Measurements from ENCODE around the gene MXD3. TPM values are rescaled to one million over a fixed set of nuclear protein-coding genes. Genes with fewer than 3 reads are reported as not detected.

MXD3 gene
- total and polyA plus RNA-seq, 2 of the 4 experiments (the other 2 are of a cell fraction), result 7.3 to 12.9 TPM

GRCh38 chr5:177334781-177335700, 23.3 kb upstream of the MXD3 start:
- dilution Hi-C loops (cut with HindIII; ENCODE audit: low sequenced_read_pairs, unreplicated experiment), result no loop called here

More at GRCh38 chr5:177334781-177335700, 23.3 kb upstream of the MXD3 start:
- Histone ChIP-seq H4K91ac (ENCODE audit: insufficient read depth, low read depth, low read length) (no peak overlapping the region), H2BK20ac (ENCODE audit: low read depth, low read length) (no peak overlapping the region), H4K5ac (ENCODE audit: low read depth, low read length) (no peak overlapping the region), H3K56ac (ENCODE audit: extremely low read depth, insufficient read depth, low read length) (no peak overlapping the region), H3K36me3 (ENCODE audit: control insufficient read depth, insufficient read depth, low read length) (peaks cover 85% of the 10 kb centered on the region), H3K18ac (ENCODE audit: low read depth, low read length) (no peak overlapping the region), H2AK5ac (ENCODE audit: low read depth, low read length) (no peak overlapping the region), H3K9ac (ENCODE audit: low read depth, low read length) (no peak overlapping the region), H2AFZ (replicated peaks; ENCODE audit: low read length, poor library complexity) (no peak overlapping the region), H4K20me1 (ENCODE audit: insufficient read depth, low read length) (peaks cover 13% of the 10 kb centered on the region), H3K4me2 (ENCODE audit: low read depth, low read length) (no peak overlapping the region), H2BK120ac (ENCODE audit: low read depth, low read length) (no peak overlapping the region), H4K8ac (ENCODE audit: low read depth in 2 of 2, low read length in 2 of 2) (no peak overlapping the region), H3K4ac (ENCODE audit: low read depth, low read length) (no peak overlapping the region), H3K9me3 (ENCODE audit: control insufficient read depth, insufficient read depth, low read length) (no peaks in the 10 kb centered on the region), H3K14ac (replicated peaks; ENCODE audit: low read depth, low read length) (no peak overlapping the region), H3K27me3 (ENCODE audit: control insufficient read depth, insufficient read depth, low read length) (no peaks in the 10 kb centered on the region), H2BK5ac (ENCODE audit: low read depth, low read length, poor library complexity, severe bottlenecking) (no peak overlapping the region), H3K79me1 (ENCODE audit: low read depth in 1 of 2, low read length in 2 of 2) (peaks cover 7 to 20% of the 10 kb centered on the region in 2 experiments), H3K27ac (ENCODE audit: insufficient read depth, low read length) (no peak overlapping the region), H3K4me1 (ENCODE audit: control insufficient read depth, insufficient read depth, low read length) (no peaks in the 10 kb centered on the region), H2BK15ac (ENCODE audit: low read depth, low read length) (no peak overlapping the region), H3K4me3 (ENCODE audit: insufficient read depth, low read depth, low read length) (no peak overlapping the region), H3K9me1 (ENCODE audit: insufficient read depth, low read length) (0 out of 2 replicates have a peak, but pooled peaks cover 4% of the 10 kb centered on the region), H3K23ac (ENCODE audit: low read depth, low read length) (no peak overlapping the region), H2AK9ac (replicated peaks; ENCODE audit: low read depth, low read length, poor library complexity) (no peak overlapping the region)
- DNase-seq, result no peak
- no peak for TF ChIP-seq USF2 (IDR thresholded peaks at IDR 0.05; ENCODE audit: low read depth, low read length)
- WGBS, 2 experiments (ENCODE audit: extremely low coverage in 2 of 2, insufficient read length in 1 of 2), result 78% methylated on average over 9 of the region's 21 CpGs; no CpG with 5 or more reads in 1 of the 2 experiments
- intact Hi-C loops (cut with micrococcal nuclease) (no loop called here), in situ Hi-C loops (cut with MboI; ENCODE audit: low sequenced_read_pairs) (no loop called here)
- no peak for ATAC-seq (ENCODE audit: low read depth)
- CTCF ChIA-PET, result interaction anchor here (0.8 kb wide), 1 partner anchor 25 kb away, joined by 3 read pairs; no protein-coding TSS in a partner anchor
- no TSS peak for BruUV-seq (replicated peaks)
- POLR2A ChIA-PET (ENCODE audit: unreplicated experiment), result no interaction called here
